ENCODE data around the gene CNTLN.
"Not testable (repeated sequence)": the region's sequence is repeated elsewhere in the genome, so short reads cannot be mapped to it uniquely, and the experiment has no call there.

Gene CNTLN

DNA sequence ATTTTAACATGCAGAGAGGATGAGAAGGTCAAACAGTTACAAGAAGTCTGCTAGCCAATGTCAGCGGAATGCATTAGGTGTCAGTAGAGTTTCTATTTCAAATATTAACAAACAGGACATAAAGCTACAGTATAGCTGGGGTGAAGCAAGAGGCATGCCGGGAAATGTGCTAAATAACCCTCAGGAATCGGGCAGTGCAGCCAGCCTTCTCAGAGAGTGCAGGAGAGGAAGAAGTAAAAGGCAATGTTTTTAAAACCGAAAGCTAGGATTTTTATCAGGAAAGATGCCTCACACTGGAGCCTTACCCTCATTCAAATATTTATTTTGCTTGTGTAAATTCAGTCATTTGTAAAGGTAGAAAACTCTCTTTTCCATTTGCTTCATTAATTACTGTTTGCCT is 384.9 kb downstream of the CNTLN start:
- H2AFZ ChIP-seq (ENCODE audit: low read depth, low read length, severe bottlenecking): no peak overlapping the region
- H3K27ac ChIP-seq (ENCODE audit: low read depth, low read length): no peak overlapping the region
- no peaks in the 10 kb centered on the region for H3K79me2 ChIP-seq (ENCODE audit: insufficient read depth, low read length)

DNA sequence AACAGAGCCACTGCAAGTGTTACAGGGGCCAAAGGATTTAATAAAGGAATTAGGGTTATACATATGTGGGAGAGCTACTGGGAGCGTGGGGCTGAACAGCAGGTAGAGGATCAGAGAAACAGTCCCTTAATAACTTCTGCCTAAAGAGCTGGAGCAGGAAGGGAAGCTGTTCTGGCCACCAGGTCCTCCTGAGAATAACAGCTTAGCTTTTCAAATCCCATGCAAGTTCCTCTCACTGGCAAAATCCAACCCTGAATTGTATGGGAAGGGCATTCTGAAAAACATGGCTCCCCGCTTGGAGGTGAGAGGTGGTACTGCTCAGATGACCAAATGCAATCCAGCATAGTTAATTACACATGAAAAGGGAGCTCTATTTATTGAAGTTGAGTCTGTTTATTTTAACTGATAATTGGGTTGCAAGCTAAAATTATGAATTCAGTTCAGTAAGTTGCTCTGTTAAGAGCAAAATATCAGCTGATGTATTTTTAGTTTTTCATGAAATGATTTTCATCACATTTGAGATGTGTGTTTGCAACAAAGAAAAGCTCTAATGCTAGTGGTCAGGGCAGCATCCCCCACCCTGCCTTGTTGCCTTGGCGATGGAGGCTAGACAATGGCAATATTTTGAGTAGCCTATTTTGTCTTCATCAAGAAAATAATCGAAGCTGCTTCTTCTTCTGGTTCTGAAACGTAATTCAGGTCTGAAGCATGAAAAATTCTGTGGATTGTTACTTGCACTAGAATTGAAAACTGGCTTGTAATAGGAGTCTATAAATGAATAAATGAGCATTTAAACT is 385.6 kb downstream of the CNTLN start:
- Histone ChIP-seq H3K9ac (ENCODE audit: low read length) (no peak overlapping the region), H3K9me3 (ENCODE audit: insufficient read depth, low read length) (no peaks in the 10 kb centered on the region), H3F3A (ENCODE audit: insufficient read depth) (no peaks in the 10 kb centered on the region), H3K4me3 (ENCODE audit: insufficient read depth, low read length, poor library complexity, severe bottlenecking) (no peak overlapping the region), H4K20me1 (ENCODE audit: low read depth, low read length) (no peaks in the 10 kb centered on the region), H3K27me3 (ENCODE audit: low read length) (no peaks in the 10 kb centered on the region), H2AFZ (ENCODE audit: low read depth, low read length, severe bottlenecking) (no peak overlapping the region), H3K79me2 (ENCODE audit: insufficient read depth, low read length) (no peaks in the 10 kb centered on the region), H3K4me2 (ENCODE audit: low read depth, low read length, poor library complexity, severe bottlenecking) (no peak overlapping the region), H3K9me2 (replicated peaks; ENCODE audit: insufficient read depth, low read length) (no peaks in the 10 kb centered on the region), H3K36me3 (ENCODE audit: low read length) (no peaks in the 10 kb centered on the region), H3K27ac (ENCODE audit: low read depth, low read length) (no peak overlapping the region)
- TF ChIP-seq, protein P1, sequence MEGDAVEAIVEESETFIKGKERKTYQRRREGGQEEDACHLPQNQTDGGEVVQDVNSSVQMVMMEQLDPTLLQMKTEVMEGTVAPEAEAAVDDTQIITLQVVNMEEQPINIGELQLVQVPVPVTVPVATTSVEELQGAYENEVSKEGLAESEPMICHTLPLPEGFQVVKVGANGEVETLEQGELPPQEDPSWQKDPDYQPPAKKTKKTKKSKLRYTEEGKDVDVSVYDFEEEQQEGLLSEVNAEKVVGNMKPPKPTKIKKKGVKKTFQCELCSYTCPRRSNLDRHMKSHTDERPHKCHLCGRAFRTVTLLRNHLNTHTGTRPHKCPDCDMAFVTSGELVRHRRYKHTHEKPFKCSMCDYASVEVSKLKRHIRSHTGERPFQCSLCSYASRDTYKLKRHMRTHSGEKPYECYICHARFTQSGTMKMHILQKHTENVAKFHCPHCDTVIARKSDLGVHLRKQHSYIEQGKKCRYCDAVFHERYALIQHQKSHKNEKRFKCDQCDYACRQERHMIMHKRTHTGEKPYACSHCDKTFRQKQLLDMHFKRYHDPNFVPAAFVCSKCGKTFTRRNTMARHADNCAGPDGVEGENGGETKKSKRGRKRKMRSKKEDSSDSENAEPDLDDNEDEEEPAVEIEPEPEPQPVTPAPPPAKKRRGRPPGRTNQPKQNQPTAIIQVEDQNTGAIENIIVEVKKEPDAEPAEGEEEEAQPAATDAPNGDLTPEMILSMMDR (IDR thresholded peaks at IDR 0.05; ENCODE audit: insufficient read depth, low read length, poor library complexity, severe bottlenecking): no peak
- no peak for TF ChIP-seq EZH2phosphoT487 (conservative IDR thresholded peaks at IDR 0.05; ENCODE audit: low read length)

More for the DNA sequence above, 384.9 kb downstream of the CNTLN start:
- Histone ChIP-seq H3K4me2 (ENCODE audit: low read depth, low read length, poor library complexity, severe bottlenecking) (no peak overlapping the region), H3K9me3 (ENCODE audit: insufficient read depth, low read length) (no peaks in the 10 kb centered on the region), H3F3A (ENCODE audit: insufficient read depth) (no peaks in the 10 kb centered on the region), H3K4me3 (ENCODE audit: insufficient read depth, low read length, poor library complexity, severe bottlenecking) (no peak overlapping the region), H3K27me3 (ENCODE audit: low read length) (no peaks in the 10 kb centered on the region), H3K36me3 (ENCODE audit: low read length) (no peaks in the 10 kb centered on the region), H3K9me2 (replicated peaks; ENCODE audit: insufficient read depth, low read length) (no peaks in the 10 kb centered on the region), H3K9ac (ENCODE audit: low read length) (no peak overlapping the region), H4K20me1 (ENCODE audit: low read depth, low read length) (no peaks in the 10 kb centered on the region)
- TF ChIP-seq, protein P1 (IDR thresholded peaks at IDR 0.05; ENCODE audit: insufficient read depth, low read length, poor library complexity, severe bottlenecking): no peak
- no peak for TF ChIP-seq EZH2phosphoT487 (conservative IDR thresholded peaks at IDR 0.05; ENCODE audit: low read length)

DNA sequence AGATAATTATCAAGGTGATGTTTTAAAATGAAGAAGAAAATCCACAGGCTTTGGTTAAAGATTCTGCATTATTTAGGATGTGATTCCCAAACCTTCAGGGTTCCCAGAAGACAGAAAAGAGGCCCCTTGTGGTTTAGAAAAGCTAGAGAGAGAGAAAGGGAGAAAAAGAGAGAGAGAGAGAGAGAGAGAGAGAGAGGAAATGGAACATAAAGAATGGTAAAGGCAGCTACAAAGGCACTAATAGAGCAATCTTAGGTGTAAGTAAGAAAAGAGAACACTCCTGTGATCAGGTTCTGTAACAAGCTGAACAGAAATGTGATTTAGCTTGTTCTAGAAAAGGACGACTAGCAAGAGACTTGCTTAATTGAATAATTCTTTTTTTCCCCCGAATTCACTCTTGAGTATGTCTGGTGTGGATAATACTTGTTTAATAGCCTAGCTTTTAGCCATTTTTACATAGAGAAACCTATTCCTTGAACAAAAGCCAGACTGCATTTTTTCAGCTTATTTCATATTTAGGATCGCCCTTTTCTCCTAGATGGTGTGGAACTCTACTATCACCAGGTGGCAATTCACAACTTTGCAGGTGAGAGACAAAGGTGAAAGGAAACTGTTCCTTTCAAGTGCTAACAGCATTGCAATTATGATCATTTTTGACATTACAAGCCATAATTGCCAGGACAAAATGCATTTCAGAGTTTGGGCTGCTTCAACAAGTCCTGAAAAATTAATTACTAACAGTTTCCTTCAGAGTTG is 386.4 kb downstream of the CNTLN start:
- no peaks in the 10 kb centered on the region for H3K9me2 ChIP-seq (replicated peaks; ENCODE audit: insufficient read depth, low read length)
- no peaks in the 10 kb centered on the region for H3K79me2 ChIP-seq (ENCODE audit: insufficient read depth, low read length)
- no peaks in the 10 kb centered on the region for H3F3A ChIP-seq (ENCODE audit: insufficient read depth)
- TF ChIP-seq, protein P1 (IDR thresholded peaks at IDR 0.05; ENCODE audit: insufficient read depth, low read length, poor library complexity, severe bottlenecking): no peak
- TF ChIP-seq EZH2phosphoT487 (conservative IDR thresholded peaks at IDR 0.05; ENCODE audit: low read length): no peak
- no peak overlapping the region for H3K4me3 ChIP-seq (ENCODE audit: insufficient read depth, low read length, poor library complexity, severe bottlenecking)
- no peak overlapping the region for H3K4me2 ChIP-seq (ENCODE audit: low read depth, low read length, poor library complexity, severe bottlenecking)
- no peak overlapping the region for H2AFZ ChIP-seq (ENCODE audit: low read depth, low read length, severe bottlenecking)
- H3K9me3 ChIP-seq (ENCODE audit: insufficient read depth, low read length): no peaks in the 10 kb centered on the region
- H3K36me3 ChIP-seq (ENCODE audit: low read length): no peaks in the 10 kb centered on the region
- H3K27me3 ChIP-seq (ENCODE audit: low read length): no peaks in the 10 kb centered on the region
- H4K20me1 ChIP-seq (ENCODE audit: low read depth, low read length): no peaks in the 10 kb centered on the region
- H3K27ac ChIP-seq (ENCODE audit: low read depth, low read length): no peak overlapping the region
- no peak overlapping the region for H3K9ac ChIP-seq (ENCODE audit: low read length)

DNA sequence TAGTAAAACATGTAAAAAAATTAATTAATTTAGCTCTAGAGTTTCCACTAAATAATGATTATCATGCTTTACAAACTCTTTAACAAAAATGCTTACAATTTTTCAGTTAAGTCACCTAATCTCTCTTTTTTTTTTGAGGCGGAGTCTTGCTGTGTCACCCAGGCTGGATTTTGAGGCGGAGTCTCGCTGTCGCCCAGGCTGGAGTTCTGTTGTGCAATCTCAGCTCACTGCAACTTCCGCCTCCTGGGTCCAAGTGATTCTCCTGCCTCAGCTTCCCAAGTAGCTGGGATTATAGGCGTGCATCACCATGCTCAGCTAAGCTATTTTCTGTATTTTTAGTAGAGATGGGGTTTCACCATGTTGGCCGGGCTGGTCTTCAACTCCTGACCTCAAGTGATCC is 391.9 kb downstream of the CNTLN start:
- H3K9me3 ChIP-seq (ENCODE audit: insufficient read depth, low read length); H2AFZ ChIP-seq (ENCODE audit: low read depth, low read length, severe bottlenecking); H3K27me3 ChIP-seq (ENCODE audit: low read length); H3K79me2 ChIP-seq (ENCODE audit: insufficient read depth, low read length); H3K36me3 ChIP-seq (ENCODE audit: low read length); H3K9ac ChIP-seq (ENCODE audit: low read length); H3K4me3 ChIP-seq (ENCODE audit: insufficient read depth, low read length, poor library complexity, severe bottlenecking); H3K4me2 ChIP-seq (ENCODE audit: low read depth, low read length, poor library complexity, severe bottlenecking); H4K20me1 ChIP-seq (ENCODE audit: low read depth, low read length); H3K27ac ChIP-seq (ENCODE audit: low read depth, low read length); H3F3A ChIP-seq (ENCODE audit: insufficient read depth); H3K9me2 ChIP-seq (replicated peaks; ENCODE audit: insufficient read depth, low read length): not testable (repeated sequence)
